Panc1 (cell line): ENCODE measurements around the gene SPATA13.

Experiments
- POLR2AphosphoS5 ChIP-seq: IDR thresholded peaks from 2 replicates; pipeline ENCODE4 v1.6.1; 2012; ENCODE audit warnings: mild to moderate bottlenecking, low read depth, low read length, moderate library complexity
- SIN3A ChIP-seq: IDR thresholded peaks from 2 replicates; pipeline ENCODE4 v1.6.1; 2012; ENCODE audit warnings: low read depth, mild to moderate bottlenecking, low read length, moderate library complexity, borderline replicate concordance; ENCODE audit not compliant: insufficient read depth
- TF ChIP-seq, protein P1 (sequence below): fragments of 450-650 bp; IDR thresholded peaks from 2 replicates; pipeline ENCODE4 v1.5.1; 2017; ENCODE audit warnings: mild to moderate bottlenecking

DNA sequence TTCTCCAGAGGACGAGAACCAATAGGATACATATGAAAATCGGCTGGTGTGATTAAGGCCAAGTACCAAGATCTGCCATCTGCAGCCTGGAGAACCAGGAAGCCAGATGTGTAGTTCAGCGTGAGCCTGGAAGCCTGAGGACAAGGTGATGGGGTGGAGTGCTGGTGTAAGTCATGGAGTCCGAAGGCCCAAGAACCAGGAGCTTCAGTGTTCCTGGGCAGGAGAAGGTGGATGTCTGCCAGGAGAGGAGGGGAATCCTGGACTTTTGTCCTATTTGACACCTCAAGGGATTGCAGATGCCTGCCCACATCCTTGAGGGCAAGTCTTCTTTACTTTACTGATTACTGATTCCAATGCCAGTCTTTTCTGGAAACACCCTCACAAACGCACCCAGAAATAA is 71.5 kb downstream of the SPATA13 start:
- TF ChIP-seq, protein P1, sequence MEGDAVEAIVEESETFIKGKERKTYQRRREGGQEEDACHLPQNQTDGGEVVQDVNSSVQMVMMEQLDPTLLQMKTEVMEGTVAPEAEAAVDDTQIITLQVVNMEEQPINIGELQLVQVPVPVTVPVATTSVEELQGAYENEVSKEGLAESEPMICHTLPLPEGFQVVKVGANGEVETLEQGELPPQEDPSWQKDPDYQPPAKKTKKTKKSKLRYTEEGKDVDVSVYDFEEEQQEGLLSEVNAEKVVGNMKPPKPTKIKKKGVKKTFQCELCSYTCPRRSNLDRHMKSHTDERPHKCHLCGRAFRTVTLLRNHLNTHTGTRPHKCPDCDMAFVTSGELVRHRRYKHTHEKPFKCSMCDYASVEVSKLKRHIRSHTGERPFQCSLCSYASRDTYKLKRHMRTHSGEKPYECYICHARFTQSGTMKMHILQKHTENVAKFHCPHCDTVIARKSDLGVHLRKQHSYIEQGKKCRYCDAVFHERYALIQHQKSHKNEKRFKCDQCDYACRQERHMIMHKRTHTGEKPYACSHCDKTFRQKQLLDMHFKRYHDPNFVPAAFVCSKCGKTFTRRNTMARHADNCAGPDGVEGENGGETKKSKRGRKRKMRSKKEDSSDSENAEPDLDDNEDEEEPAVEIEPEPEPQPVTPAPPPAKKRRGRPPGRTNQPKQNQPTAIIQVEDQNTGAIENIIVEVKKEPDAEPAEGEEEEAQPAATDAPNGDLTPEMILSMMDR = no peak
- TF ChIP-seq SIN3A = no peak
- no peak for TF ChIP-seq POLR2AphosphoS5
